Stimulated activated CD4-positive, alpha-beta T cell treated with anti-CD3 and anti-CD28 coated beads, TNF-alpha, amount 100 ng/mL, for 1 hour (primary cell): Measurements from ENCODE around the gene IGHMBP2.
A peak's percentile ranks its signal among the peaks of the same experiment; 100 is the strongest.
"Not testable (repeated sequence)": the region's sequence is repeated elsewhere in the genome, so short reads cannot be mapped to it uniquely, and the experiment has no call there.

Experiments used
- DNase-seq, 3 donors: peaks; one replicate each; pipeline ENCODE4 v3.0.0-alpha.2; 2020; ENCODE audit warnings: low read depth in 3 of 3, low spot score in 1 of 3

Gene IGHMBP2

DNA sequence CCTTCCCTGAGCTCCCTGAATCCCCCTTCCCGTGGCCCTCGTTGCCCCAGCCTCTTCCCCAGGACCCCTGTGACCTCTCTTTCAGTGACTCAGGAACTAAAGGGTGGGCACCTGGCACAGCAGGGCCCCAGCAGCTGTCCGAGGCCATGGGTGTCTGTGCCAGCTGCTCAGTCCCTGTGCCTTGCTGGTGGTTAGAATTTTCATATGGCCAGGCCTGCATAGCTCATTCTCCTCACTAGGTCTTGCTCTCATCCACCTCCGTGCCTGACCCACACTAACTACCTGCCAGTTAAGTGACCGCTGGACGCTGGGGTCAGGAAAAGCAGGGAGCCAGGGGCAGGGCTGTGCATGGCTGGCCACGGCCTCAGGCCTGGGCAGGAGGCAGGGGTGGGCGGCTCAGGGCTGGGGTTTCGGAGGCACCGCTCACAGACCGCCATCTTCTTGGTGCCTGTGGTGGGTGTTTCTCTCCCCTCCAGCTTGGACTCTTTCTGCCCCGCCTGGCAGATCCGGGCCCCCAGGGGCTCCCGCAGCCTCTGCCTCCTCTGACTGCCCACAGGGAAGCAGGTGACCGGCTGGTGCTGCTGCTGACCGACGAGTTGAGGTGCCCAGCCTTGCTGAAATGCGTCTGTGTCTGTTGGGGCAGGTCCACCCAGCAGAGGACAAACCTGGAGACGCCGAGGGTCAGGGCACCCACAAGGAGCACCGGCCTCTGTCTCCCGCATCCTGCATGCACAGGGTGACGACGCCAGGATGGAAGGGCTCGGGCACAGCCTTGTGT lies 56.8 kb downstream of the IGHMBP2 start:
- DNase-seq: no peak

DNA sequence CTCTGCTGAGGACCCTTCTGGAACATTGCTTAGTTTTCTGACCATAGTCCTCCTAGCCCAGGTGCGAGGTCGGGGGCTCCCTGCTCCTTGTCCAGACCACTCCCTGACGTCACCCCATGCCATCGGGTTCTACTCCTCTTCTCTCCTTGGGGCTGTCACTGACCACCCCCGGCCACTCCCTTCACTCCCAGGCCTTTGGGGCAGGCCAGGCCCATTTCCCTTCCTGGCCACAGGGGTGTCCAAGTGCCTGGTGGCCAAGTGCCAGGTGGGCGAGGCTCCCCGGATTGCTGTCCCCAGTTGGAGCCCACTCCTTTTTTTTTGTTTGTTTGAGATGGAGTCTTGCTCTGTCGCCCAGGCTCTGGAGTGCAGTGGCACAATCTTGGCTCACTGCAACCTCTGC lies 57.6 kb downstream of the IGHMBP2 start:
- no peak for DNase-seq

DNA sequence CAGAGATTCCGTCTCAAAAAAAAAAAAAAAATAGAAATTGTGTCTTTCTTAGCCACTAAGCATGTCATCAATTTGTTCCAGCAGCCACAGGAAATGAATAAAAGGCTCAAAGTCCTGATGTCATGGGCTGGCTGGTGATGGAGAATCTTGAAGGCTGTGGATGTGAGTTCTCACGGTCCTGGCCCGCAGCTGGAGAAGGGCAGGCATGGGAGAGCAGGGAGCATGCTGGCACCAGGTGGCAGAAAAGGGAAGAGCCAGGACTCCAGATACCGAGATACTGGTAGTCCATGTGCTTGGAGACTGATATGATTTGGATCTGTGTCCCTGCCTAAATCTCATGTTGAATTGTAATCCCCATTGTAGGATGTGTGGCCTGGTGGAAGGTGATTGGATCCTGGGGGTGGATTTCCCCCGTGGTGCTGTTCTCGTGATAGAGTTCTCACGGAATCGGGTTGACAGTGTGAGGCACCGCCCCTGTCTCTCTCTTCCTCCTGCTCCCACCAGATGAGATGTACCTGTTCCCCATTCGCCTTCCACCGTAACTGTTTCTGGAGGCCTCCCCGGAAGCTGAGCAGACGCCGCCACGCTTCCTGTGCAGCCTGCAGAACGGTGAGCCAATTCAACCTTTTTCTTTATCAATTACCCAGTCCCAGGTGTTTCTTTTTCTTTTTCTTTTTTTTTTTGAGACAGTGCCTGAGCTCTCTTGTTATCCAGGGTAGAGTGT lies 59.0 kb downstream of the IGHMBP2 start:
- DNase-seq: peak in 2 of 3 donors; percentile 4 to 8

DNA sequence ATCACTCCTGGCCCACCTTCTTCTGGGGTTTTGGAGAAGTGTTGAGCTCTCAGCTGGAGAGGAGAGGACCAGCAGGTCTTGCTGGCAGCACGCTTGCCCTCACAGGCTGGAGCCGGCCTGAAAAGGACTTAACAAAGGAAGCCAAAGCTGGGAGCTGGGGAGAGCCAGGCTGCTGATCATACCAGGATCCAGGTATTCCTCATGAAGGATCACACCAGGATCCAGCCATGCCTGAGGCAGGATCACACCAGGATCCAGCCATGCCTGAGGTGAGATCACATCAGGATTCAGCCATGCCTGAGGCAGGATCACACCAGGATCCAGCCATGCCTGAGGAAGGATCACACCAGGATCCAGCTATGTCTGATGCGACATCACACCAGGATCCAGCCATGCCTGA lies 60.1 kb downstream of the IGHMBP2 start:
- no peak for DNase-seq

DNA sequence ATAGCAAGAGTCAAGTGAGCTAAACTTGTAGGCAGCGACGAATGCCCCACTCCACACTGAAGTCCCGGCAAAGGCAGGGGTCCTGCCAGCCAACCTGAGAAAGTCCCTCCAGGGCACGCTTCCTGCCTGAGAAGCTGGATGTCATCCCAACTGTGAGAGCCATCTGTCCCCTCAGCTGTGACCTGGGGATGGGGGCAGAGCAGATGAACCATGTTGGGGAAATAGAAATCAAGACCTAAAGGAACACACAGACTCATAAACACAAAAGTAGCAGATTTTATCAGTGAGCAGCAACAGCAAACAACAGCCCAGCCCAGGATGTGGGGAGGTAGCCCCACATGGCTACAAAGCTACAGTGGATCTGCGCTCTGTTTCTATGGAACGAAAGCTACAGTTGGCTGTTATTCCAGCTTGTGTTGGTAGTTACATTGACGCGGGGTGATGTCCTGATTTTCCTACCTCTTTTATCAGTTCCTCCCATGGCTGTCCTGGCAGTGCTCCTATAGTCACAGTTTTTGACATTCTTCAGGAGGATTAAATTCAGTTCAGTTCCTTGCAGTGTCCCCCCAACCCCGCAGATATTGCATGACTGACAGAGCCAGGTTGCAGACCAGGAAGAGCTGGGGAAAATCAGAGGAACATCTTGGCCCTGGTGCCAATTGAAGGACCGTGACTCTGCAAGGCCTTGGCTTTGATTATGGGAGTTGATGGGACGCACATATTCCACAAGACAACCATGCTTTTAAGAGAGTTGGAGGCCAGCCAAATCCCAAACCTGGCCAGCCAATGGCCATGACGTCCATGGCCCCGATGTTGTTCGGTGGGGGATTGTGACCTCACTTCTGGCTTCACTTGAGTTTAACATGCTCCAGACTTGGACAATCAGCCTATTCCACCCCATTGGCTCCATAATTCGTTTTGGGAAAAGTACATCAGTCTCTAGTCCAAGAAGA lies 62.5 kb downstream of the IGHMBP2 start:
- DNase-seq: no peak

DNA sequence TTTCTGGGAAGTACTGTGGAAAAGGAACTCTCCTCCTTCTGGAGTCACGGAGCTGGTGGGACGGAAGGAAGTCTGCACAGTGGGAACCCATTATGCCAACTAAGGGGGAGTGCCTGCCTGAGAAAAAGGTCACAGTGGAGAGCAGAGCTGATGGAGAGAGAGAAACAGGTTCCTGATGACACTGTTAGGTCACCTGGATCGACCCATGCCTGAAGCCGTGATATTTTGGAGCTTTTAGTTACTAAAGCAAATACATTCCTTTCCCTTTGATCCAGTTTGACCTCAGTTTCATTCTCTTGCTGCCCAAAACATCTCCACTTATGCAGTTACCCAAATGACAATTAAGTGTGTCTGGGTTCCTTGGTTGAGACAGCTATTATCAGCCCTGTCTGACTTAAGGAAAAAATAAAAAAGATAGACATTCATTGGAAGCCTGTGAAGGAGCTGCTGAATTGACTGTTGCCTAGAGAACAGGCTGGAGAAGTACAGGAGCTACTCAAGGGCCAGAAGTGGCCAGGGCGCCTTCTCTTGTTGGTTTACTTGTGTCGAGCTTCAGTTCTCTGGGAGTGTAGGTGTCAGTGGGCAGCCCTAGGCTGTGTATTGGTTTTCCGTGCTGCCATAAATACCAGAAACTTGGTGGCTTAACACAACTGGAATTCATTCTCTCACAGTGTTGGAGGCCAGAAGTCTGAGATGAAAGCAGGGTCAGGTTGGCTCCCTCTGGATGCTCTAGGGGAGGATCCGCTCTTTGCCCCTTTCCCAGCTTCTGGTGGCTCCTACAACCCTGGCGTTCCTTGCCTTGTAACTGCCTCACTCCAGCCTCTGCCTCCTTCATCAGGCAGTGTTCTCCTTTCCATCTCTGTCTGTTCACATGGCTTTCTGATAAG lies 63.4 kb downstream of the IGHMBP2 start:
- DNase-seq: no peak

DNA sequence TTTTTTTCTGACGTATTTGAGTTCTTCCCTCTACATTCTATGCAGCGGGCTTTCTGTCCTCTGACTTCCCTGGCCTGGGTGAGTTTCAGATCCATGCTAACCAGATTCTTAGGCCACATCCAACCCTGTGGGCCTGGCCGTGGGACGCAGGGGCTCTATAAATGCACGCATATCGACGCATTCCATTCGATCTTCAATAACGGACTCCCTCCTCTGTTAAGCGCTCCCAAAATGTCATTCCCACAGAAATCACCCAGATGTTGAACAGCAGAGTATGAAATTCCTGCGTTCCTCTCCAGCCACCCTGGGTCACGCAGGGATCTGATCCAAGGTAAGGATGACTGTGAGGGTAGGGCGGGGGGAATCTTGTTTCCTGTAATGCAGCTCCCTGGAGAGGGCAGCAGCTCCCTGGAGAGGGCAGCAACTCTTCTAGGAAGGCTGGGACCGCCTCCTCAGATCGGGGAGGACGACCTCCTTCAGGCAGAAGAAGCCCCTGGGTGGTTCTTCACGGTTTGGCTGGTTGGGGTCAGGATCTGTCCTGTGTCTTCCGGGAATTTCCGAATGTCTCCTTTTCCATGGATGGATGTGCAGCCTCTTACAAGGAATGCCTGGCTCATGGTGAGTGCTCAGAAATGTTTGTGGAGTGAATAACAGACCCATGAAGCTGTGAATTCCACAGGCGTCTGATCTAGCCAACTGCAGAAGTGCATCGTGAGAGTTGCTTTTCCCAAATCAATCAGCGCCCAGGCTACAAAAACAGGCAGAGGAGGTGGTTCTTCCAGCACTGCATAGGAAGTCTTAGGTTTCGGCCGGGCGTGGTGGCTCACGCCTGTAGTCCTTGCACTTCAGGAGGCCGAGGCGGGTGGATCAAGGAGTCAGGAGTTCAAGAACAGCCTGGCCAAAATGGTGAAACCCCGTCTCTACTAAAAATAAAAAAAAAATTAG lies 64.9 kb downstream of the IGHMBP2 start:
- DNase-seq: no peak

DNA sequence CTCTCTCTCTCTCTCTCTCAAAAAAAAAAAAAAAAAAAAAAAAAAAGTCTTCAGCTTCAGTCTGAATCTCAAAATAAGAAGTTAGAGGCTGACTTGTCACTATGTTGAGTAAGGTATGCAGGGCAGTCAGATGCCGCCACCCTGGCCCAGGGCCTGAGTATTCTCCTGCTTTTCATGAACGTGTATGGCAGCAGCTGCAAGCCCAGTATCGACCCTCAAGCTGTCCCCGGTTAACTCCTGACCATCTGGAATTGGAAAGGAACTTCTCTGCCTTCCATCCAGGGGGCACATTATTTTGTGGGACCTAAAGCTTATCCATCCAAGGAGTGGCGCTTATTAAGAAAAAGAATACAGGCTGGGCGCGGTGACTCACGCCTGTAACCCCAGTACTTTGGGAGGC lies 65.7 kb downstream of the IGHMBP2 start:
- no peak for DNase-seq

DNA sequence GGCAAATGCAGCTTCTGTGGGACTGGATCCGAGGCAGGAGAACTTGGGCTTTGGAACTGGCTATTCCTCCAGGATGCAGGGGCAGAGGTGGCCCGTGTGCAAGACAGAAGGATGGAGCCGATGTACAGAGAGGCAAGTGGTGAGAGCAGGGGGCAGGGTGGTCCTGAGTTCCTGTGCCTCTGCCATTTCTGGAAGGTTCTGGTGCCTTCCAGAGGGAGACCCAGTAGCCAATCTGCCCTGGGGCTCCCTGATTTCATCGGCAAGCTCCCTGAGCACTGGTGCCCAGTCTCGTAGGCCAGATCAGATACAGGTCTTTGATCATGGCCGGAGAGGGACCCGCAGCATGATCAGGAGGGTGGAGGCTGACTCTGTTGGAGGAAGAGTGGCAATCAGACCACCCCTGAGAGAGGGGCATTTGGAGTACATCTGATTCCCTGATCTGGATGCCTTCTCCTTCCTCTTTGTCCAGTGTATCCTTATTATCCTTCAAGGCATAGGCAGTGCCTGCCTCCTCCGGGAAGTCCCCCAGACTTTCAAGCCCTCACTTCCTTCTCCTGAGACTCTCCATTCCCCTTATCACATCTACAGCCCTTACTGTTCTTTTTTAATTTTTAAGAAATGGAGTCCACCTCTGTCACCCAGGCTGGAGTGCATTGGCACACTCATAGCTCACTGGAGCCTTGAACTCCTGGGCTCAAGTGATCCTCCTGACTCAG lies 67.4 kb downstream of the IGHMBP2 start:
- no peak for DNase-seq

DNA sequence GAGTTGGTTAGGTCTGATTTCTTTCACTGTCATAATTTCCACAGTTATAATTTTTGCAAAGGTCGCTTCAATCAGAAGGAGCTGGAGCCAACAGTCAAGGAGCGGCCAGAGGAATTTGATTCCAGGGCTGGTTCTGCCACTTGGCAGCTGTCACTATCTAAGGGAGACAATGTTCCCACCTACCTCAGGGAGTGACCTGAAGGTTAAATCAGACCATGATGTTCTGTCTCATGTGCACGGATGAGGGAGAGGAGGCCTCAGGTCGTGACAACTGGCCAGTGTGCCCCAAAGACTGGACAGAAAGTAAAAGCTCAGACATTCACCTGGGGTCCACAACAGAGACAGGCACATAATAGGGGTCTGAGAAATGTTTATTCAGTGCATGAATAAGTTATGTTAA lies 69.5 kb downstream of the IGHMBP2 start:
- no peak for DNase-seq

DNA sequence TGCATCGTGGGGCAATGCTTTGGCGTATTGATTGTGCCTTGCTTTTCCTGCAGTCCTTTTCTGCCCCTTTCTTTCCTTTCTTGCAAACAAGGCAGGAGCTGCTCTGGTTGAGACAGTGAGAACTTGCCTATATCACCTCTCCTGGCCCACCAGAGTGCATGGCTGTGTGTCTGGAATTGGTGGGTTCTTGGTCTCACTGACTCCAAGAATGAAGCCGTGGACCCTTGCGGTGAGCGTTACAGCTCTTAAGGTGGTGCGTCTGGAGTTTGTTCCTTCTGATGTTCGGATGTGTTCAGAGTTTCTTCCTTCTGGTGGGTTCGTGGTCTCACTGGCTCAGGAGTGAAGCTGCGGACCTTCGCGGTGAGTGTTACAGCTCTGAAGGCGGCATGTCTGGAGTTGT lies 70.0 kb downstream of the IGHMBP2 start:
- DNase-seq: not testable (repeated sequence)

DNA sequence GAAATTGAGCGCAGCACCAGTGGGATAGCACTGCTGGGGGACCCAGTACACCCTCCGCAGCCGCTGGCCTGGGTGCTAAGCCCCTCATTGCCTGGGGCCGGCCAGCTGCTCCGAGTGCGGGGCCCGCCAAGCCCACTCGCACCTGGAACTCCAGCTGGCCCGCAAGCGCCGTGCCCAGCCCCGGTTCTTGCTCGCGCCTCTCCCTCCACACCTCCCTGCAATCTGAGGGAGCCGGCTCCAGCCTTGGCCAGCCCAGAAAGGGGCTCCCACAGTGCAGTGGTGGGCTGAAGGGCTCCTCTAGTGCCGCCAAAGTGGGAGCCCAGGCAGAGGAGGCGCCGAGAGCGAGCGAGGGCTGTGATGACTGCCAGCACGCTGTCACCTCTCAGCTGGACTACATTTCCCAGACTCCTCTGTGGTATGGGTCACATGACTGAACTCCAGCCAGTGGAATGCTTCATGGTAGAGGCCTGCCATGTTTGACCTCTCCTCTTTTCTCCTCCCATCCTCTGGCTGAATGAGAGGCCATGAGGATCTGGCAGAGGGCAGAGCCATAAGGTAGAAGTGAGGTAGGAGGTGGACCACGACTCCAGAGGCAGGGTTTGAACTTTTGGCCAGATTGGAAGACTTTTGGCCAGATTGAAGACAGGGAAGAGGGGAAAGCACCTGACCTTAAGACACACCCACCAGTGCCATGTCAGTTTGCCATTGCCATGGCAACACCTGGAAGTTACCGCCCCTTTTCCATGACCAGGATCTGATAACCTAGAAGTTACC lies 70.9 kb downstream of the IGHMBP2 start:
- DNase-seq: no peak

DNA sequence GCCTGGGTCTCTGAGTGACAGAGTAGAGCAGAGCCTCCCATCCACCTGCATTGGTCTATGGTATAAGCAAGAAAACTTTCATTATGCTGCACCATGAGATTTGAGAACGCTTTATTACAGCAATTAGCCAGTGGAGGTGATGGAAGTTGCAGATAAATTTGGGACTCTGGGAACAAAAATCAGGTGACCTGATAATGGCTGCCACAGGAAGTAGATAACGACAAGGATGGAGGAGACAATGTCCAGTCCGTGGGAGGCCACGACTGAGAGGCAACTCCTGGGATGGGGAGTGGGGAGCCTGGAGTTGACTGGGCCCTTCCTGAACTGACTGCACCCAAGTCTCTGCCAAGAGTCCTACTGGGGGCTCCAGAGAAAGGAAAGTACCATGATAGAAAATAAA lies 72.4 kb downstream of the IGHMBP2 start:
- no peak for DNase-seq

DNA sequence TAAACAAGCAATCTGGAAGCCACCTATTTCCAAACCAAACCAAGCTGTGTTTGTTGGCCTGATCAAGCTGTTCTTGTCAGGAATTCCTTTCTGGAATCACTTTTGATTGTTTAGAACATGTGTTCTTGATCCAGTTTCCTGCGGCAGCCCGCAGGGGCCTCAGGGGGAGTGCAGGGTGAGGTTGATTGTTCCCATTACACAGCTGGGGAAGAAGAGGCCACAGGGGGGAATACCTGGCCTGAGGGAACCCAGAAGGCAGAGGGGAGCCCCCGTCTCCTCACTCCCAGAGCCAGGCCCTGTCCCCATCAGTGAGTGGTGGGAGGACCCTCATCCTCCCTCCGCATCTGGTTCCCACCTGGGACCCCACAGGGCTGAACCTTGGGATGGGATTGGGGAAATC lies 72.9 kb downstream of the IGHMBP2 start:
- no peak for DNase-seq

DNA sequence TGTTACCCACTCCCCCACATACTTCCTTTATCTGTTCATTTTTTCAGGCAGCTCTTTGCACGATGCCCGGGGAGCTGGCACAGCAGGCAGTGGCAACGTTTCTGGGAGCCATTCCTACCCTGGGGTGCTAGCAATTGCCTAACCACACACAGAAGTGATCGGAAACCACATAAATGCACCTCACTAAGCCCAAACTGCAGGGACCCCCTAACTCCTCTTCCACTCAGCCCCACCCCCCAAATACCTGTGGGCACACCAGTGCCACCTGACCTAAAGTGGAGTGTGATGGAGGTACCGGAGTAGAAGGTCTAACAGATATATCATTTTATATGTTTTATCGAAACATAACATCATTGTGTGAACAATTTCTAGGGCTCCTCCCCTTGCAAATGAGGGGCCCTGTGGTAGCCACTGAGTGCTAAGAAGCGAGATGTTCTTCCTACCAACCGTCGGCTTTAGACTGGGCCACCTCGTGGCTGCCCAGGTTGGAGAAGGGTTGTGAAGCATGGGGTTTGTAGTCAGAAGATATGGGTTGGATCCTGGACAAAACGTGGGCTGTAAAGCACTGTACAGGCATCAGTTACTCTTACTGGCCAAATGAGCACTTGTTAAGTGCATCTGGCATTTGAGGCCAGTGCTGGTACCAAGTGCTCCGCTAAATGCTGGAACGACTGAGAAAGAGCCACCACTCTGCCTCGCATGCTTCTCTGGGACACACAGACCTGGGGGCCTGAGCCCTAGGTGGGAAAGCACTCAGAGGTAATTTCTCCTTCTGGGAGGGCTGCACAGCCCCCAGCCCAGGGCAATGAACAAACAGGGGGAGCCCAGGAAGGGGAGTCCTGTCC lies 74.3 kb downstream of the IGHMBP2 start:
- DNase-seq: no peak

DNA sequence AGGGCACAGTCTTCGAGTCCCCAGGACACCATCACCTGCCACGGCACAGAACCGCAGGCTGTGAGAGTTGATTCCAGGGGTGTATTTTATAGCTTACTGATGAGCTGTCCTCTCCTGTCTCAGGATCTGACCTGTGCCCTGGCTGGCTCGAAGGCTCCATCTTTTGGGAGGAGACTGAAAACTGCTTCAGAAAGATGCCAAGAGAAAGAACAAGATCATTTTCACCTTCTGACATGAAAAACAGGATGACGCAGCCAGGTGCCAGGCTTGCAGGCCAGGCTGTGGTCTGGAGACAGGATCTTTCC lies 74.9 kb downstream of the IGHMBP2 start:
- no peak for DNase-seq

DNA sequence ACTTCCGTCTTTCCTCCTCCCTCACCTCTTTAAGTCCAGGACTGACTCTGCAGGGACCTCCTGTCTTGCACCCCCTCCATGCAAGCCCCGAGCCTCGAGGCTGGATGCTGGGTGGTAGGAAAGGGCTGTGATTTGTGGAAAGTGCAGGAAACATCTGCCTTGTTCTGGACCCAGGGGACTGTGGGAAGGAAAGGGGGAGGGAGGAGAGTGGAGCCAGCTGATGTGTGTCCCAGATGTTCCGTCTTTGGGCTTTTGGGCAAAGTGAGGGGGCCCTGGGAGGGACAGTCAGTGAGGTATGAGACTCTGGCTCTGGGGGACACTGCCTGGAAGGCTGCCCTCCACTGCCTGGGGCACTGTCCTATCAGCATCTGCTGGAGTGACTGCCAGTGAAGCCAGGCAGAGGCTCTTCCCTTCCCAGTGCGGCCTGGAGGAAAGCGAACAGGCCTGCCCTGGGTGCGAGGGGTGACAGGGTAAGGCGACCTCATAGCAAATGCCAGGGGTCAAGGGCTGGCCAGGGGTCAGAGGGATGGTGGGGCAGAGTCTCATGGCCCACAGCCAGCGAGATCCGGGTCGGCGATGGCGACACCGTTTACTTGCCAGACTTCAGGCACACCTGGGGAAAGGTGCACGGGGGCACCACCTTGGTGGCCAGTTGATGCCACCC lies 75.4 kb downstream of the IGHMBP2 start:
- DNase-seq: no peak
